Stimulated activated CD4-positive, alpha-beta T cell treated with anti-CD3 and anti-CD28 coated beads, TNF-alpha, amount 100 ng/mL, for 24 hours (primary cell): Measurements from ENCODE around the gene HSPA5.
"Not testable (repeated sequence)": the region's sequence is repeated elsewhere in the genome, so short reads cannot be mapped to it uniquely, and the experiment has no call there.

Experiments
- DNase-seq, 3 experiments: peaks; one replicate each; pipeline ENCODE4 v3.0.0-alpha.2; 2020; ENCODE audit warnings: low read depth in 3 of 3

The HSPA5 gene

GRCh38 chr9:125241863-125242739, 958 bp upstream of the HSPA5 start:
- peak in 1 of 3 experiments; percentile 22 for DNase-seq

GRCh38 chr9:125240649-125240999, 519 bp downstream of the HSPA5 start:
- peak; percentile 6 to 35 (median 10) for DNase-seq

GRCh38 chr9:125239631-125240597, 1.2 kb downstream of the HSPA5 start:
- no peak for DNase-seq

- no peak for DNase-seq
Measured at GRCh38 chr9:125238915-125239446, 2.2 kb downstream of the HSPA5 start.

GRCh38 chr9:125238127-125238914, 2.8 kb downstream of the HSPA5 start:
- DNase-seq: no peak

GRCh38 chr9:125236520-125237159, 4.5 kb downstream of the HSPA5 start:
- not testable (repeated sequence) for DNase-seq

GRCh38 chr9:125235804-125236519, 5.2 kb downstream of the HSPA5 start:
- DNase-seq: no peak

- not testable (repeated sequence) for DNase-seq
Measured at GRCh38 chr9:125234099-125234498, 7.0 kb downstream of the HSPA5 start.

GRCh38 chr9:125233678-125234077, 7.5 kb downstream of the HSPA5 start:
- DNase-seq: no peak

GRCh38 chr9:125227761-125228160, 13.4 kb downstream of the HSPA5 start:
- no peak for DNase-seq

GRCh38 chr9:125224858-125225257, 16.3 kb downstream of the HSPA5 start:
- DNase-seq: not testable (repeated sequence)

- no peak for DNase-seq
Measured at GRCh38 chr9:125218621-125219020, 22.5 kb downstream of the HSPA5 start.

GRCh38 chr9:125214186-125214585, 27.0 kb downstream of the HSPA5 start:
- DNase-seq: no peak

GRCh38 chr9:125204477-125204876, 36.7 kb downstream of the HSPA5 start:
- no peak for DNase-seq

- no peak for DNase-seq
Measured at GRCh38 chr9:125202846-125203618, 38.1 kb downstream of the HSPA5 start.

- peak; percentile 80 to 93 (median 81) for DNase-seq
Measured at GRCh38 chr9:125200216-125201047, 40.7 kb downstream of the HSPA5 start, which contains the start of gene RABEPK. Gene RABEPK (plus strand): TSS chr9:125200542. CDS start chr9:125203014, 2,472 bp downstream.

GRCh38 chr9:125195591-125195990, 45.6 kb downstream of the HSPA5 start:
- DNase-seq: not testable (repeated sequence)

- not testable (repeated sequence) for DNase-seq
Measured at GRCh38 chr9:125194466-125194865, 46.7 kb downstream of the HSPA5 start.
